Naive thymus-derived CD8-positive, alpha-beta T cell (primary cell): Measurements from ENCODE around the gene PCDHB8. TPM values are rescaled to one million over a fixed set of nuclear protein-coding genes. Genes with fewer than 3 reads are reported as not detected.
"Not testable (repeated sequence)": the region's sequence is repeated elsewhere in the genome, so short reads cannot be mapped to it uniquely, and the experiment has no call there.

Experiments
- ATAC-seq, 2 donors: fragments of 150-1000 bp; cut with Tn5 transposase in 1 of 2; sonication (Bioruptor Pico), chemical (Tn5 transposase) in 1 of 2; 1 replicate in 1 of 2; 2 replicates in 1 of 2; pipeline ENCODE4 v1.10.0; 2021; ENCODE audit warnings: mild to moderate bottlenecking in 2 of 2, moderate library complexity in 2 of 2
- POLR2A ChIA-PET: fragments of 350-600 bp; sonication (Branson Sonifier 250); formaldehyde crosslinking; loops from one replicate; lab custom pipeline; 2021; ENCODE audit warnings: antibody characterized with exemption; lab: Charles Lee
- DNase-seq, 10 donors: peaks; one replicate each; pipeline versions ENCODE4 v3.0.0 to v3.0.0-alpha.2; 2020 to 2022
- H3K27ac Mint-ChIP-seq, 10 donors: one replicate each; pipeline ENCODE4 v1.8.0; 2020 to 2022; ENCODE audit warnings: mild to moderate bottlenecking in 10 of 10, mixed read lengths in 10 of 10, moderate library complexity in 4 of 10, inconsistent platforms in 1 of 10
- H3K27me3 Mint-ChIP-seq, 5 donors: one replicate each; pipeline ENCODE4 v1.8.0; 2021 to 2022; ENCODE audit warnings: mixed read lengths in 5 of 5
- H3K36me3 Mint-ChIP-seq, 3 donors: one replicate each; pipeline ENCODE4 v1.8.0; 2020 to 2022; ENCODE audit warnings: mixed read lengths in 3 of 3, mild to moderate bottlenecking in 2 of 3, inconsistent platforms in 1 of 3
- H3K4me1 Mint-ChIP-seq, 4 donors: one replicate each; pipeline ENCODE4 v1.8.0; 2021 to 2022; ENCODE audit warnings: mixed read lengths in 4 of 4
- H3K4me3 Mint-ChIP-seq, 10 donors: one replicate each; pipeline ENCODE4 v1.8.0; 2020 to 2022; ENCODE audit warnings: mild to moderate bottlenecking in 10 of 10, mixed read lengths in 10 of 10, moderate library complexity in 6 of 10, inconsistent platforms in 1 of 10
- H3K9me3 Mint-ChIP-seq, 9 donors: one replicate each; pipeline ENCODE4 v1.8.0; 2020 to 2022; ENCODE audit warnings: mixed read lengths in 9 of 9, mild to moderate bottlenecking in 3 of 9, inconsistent platforms in 1 of 9, moderate library complexity in 1 of 9
- polyA plus RNA-seq, 3 donors: library from polyadenylated mRNA; unstranded; fragments of 300-500 nt; fragmentation: Illumina TruSeq; gene quantifications; one replicate each; pipeline ENCODE4 v1.2.3, GENCODE V29; 2021
- total RNA-seq, 8 experiments: library from RNA in 2 of 8; stranded (reverse) in 2 of 8; gene quantifications; one replicate each; pipeline ENCODE4 v1.2.3 and lab custom pipeline; 2021 to 2026

Gene PCDHB8
- total and polyA plus RNA-seq, 5 experiments from 2014 or later, result not detected

DNA sequence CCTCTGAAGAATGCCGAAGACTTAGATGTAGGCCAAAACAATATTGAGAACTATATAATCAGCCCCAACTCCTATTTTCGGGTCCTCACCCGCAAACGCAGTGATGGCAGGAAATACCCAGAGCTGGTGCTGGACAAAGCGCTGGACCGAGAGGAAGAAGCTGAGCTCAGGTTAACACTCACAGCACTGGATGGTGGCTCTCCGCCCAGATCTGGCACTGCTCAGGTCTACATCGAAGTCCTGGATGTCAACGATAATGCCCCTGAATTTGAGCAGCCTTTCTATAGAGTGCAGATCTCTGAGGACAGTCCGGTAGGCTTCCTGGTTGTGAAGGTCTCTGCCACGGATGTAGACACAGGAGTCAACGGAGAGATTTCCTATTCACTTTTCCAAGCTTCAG is 37.0 kb downstream of the PCDHB8 start:
- POLR2A ChIA-PET, H3K4me1 Mint-ChIP-seq, H3K4me3 Mint-ChIP-seq, DNase-seq, ATAC-seq, H3K27ac Mint-ChIP-seq: not testable (repeated sequence)
- peaks cover 30 to 79% (median 48%) of the 10 kb centered on the region in 5 donors for H3K27me3 Mint-ChIP-seq
- H3K9me3 Mint-ChIP-seq, result peaks cover 0 to 71% (median 30%) of the 10 kb centered on the region in 9 donors
- peaks cover 17 to 38% (median 26%) of the 10 kb centered on the region in 3 donors for H3K36me3 Mint-ChIP-seq

- POLR2A ChIA-PET, result not testable (repeated sequence)
- peaks cover 13 to 40% (median 22%) of the 10 kb centered on the region in 3 donors for H3K36me3 Mint-ChIP-seq
Measured at GRCh38 chr5:141215504-141215903, 37.9 kb downstream of the PCDHB8 start.

GRCh38 chr5:141216035-141216434 is 38.4 kb downstream of the PCDHB8 start:
- peak overlapping the region in 1 of 10 donors; percentile 49 for H3K27ac Mint-ChIP-seq
- peaks cover 10 to 44% (median 21%) of the 10 kb centered on the region in 3 donors for H3K36me3 Mint-ChIP-seq
- H3K4me1 Mint-ChIP-seq, ATAC-seq, DNase-seq, H3K4me3 Mint-ChIP-seq, POLR2A ChIA-PET: not testable (repeated sequence)
- H3K27me3 Mint-ChIP-seq, result peaks cover 35 to 81% (median 47%) of the 10 kb centered on the region in 5 donors
- peaks cover 0 to 74% (median 35%) of the 10 kb centered on the region in 9 donors for H3K9me3 Mint-ChIP-seq

More at GRCh38 chr5:141215504-141215903, 37.9 kb downstream of the PCDHB8 start:
- H3K9me3 Mint-ChIP-seq, result peaks cover 0 to 74% (median 35%) of the 10 kb centered on the region in 9 donors
- not testable (repeated sequence) for H3K27ac Mint-ChIP-seq, H3K4me3 Mint-ChIP-seq, ATAC-seq, DNase-seq, H3K4me1 Mint-ChIP-seq
- H3K27me3 Mint-ChIP-seq, result peaks cover 34 to 81% (median 46%) of the 10 kb centered on the region in 5 donors

- ATAC-seq (no peak), DNase-seq (peak in 1 of 10 donors; percentile 2)
- Mint-ChIP-seq H3K27ac (no peak within 1 kb of the TSS), H3K4me1 (peaks cover 0 to 2% (median 0%) of the 10 kb centered on the region in 4 donors), H3K4me3 (peak within 1 kb of the TSS in 6 of 10 donors; percentile 13 to 55 (median 20)), H3K9me3 (peaks cover 7 to 78% (median 34%) of the 10 kb centered on the region in 9 donors), H3K27me3 (peaks cover 33 to 63% (median 60%) of the 10 kb centered on the region in 5 donors), H3K36me3 (peaks cover 6 to 45% (median 14%) of the 10 kb centered on the region in 3 donors)
- POLR2A ChIA-PET, result no interaction called here
Measured at GRCh38 chr5:141223112-141223783, 45.7 kb downstream of the PCDHB8 start, which contains the start of gene PCDHB14. TSS of gene PCDHB14 (plus strand) at chr5:141223343. CDS start at chr5:141223506, 163 bp downstream.

DNA sequence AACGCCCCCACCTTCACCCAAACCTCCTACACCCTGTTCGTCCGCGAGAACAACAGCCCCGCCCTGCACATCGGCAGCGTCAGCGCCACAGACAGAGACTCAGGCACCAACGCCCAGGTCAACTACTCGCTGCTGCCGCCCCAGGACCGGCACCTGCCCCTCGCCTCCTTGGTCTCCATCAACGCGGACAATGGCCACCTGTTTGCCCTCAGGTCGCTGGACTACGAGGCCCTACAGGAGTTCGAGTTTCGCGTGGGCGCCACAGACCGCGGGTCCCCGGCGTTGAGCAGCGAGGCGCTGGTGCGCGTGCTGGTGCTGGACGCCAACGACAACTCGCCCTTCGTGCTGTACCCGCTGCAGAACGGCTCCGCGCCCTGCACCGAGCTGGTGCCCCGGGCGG is 47.3 kb downstream of the PCDHB8 start:
- POLR2A ChIA-PET, H3K4me3 Mint-ChIP-seq, ATAC-seq, DNase-seq, H3K27ac Mint-ChIP-seq, H3K4me1 Mint-ChIP-seq: not testable (repeated sequence)
- H3K9me3 Mint-ChIP-seq, result peaks cover 11 to 68% (median 27%) of the 10 kb centered on the region in 9 donors
- peaks cover 3 to 36% (median 8%) of the 10 kb centered on the region in 3 donors for H3K36me3 Mint-ChIP-seq
- H3K27me3 Mint-ChIP-seq, result peaks cover 27 to 56% (median 53%) of the 10 kb centered on the region in 5 donors

DNA sequence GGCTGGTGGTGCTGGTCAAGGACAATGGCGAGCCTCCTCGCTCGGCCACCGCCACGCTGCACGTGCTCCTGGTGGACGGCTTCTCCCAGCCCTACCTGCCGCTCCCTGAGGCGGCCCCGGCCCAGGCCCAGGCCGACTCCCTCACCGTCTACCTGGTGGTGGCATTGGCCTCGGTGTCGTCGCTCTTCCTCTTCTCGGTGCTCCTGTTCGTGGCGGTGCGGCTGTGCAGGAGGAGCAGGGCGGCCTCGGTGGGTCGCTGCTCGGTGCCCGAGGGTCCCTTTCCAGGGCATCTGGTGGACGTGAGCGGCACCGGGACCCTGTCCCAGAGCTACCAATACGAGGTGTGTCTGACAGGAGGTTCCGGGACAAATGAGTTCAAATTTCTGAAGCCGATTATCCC is 47.8 kb downstream of the PCDHB8 start:
- ATAC-seq, DNase-seq, POLR2A ChIA-PET, H3K27ac Mint-ChIP-seq, H3K4me1 Mint-ChIP-seq, H3K4me3 Mint-ChIP-seq: not testable (repeated sequence)
- peaks cover 3 to 31% (median 8%) of the 10 kb centered on the region in 3 donors for H3K36me3 Mint-ChIP-seq
- H3K9me3 Mint-ChIP-seq, result peaks cover 8 to 66% (median 24%) of the 10 kb centered on the region in 9 donors
- H3K27me3 Mint-ChIP-seq, result peaks cover 24 to 50% (median 48%) of the 10 kb centered on the region in 5 donors

Other genes with a start within 250 kb of the PCDHB8 start
Only the 30 nearest of the 36 such genes appear.
- not detected for gene PCDHAC2, start 211.3 kb upstream of the PCDHB8 start, total RNA-seq
- gene PCDHAC2, start 211.3 kb upstream of the PCDHB8 start, polyA plus RNA-seq, result not detected
- gene PCDHB1, start 126.4 kb upstream of the PCDHB8 start, total RNA-seq, result not detected
- not detected for gene PCDHB1, start 126.4 kb upstream of the PCDHB8 start, polyA plus RNA-seq
- not detected for gene PCDHB2, start 83.2 kb upstream of the PCDHB8 start, total RNA-seq
- under 1 TPM in 1 of 3 donors, not detected in 2; 0.25 TPM for gene PCDHB2, start 83.2 kb upstream of the PCDHB8 start, polyA plus RNA-seq
- gene PCDHB3, start 77.3 kb upstream of the PCDHB8 start, total RNA-seq, result not detected
- gene PCDHB3, start 77.3 kb upstream of the PCDHB8 start, polyA plus RNA-seq, result not detected
- gene PCDHB4, start 56.0 kb upstream of the PCDHB8 start, total RNA-seq, result not detected
- not detected for gene PCDHB4, start 56.0 kb upstream of the PCDHB8 start, polyA plus RNA-seq
- under 1 TPM in 1 of 2 experiments, not detected in 1; 0.18 TPM for gene PCDHB5, start 42.6 kb upstream of the PCDHB8 start, total RNA-seq
- gene PCDHB5, start 42.6 kb upstream of the PCDHB8 start, polyA plus RNA-seq, result not detected
- gene PCDHB6, start 27.7 kb upstream of the PCDHB8 start, total RNA-seq, result not detected
- gene PCDHB6, start 27.7 kb upstream of the PCDHB8 start, polyA plus RNA-seq, result not detected
- not detected for gene PCDHB7, start 5.1 kb upstream of the PCDHB8 start, total RNA-seq
- not detected for gene PCDHB7, start 5.1 kb upstream of the PCDHB8 start, polyA plus RNA-seq
- not detected for gene PCDHB16, start 4.6 kb downstream of the PCDHB8 start, total RNA-seq
- not detected for gene PCDHB16, start 4.6 kb downstream of the PCDHB8 start, polyA plus RNA-seq
- gene PCDHB9, start 9.4 kb downstream of the PCDHB8 start, total RNA-seq, result not detected
- gene PCDHB9, start 9.4 kb downstream of the PCDHB8 start, polyA plus RNA-seq, result not detected
- gene PCDHB10, start 14.6 kb downstream of the PCDHB8 start, total RNA-seq, result not detected
- gene PCDHB10, start 14.6 kb downstream of the PCDHB8 start, polyA plus RNA-seq, result not detected
- not detected for gene PCDHB11, start 21.8 kb downstream of the PCDHB8 start, total RNA-seq
- not detected for gene PCDHB11, start 21.8 kb downstream of the PCDHB8 start, polyA plus RNA-seq
- gene PCDHB12, start 30.9 kb downstream of the PCDHB8 start, total RNA-seq, result not detected
- not detected for gene PCDHB12, start 30.9 kb downstream of the PCDHB8 start, polyA plus RNA-seq
- gene PCDHB13, start 36.1 kb downstream of the PCDHB8 start, total RNA-seq, result not detected
- gene PCDHB13, start 36.1 kb downstream of the PCDHB8 start, polyA plus RNA-seq, result not detected
- gene PCDHB14, start 45.6 kb downstream of the PCDHB8 start, total RNA-seq, result not detected
- not detected for gene PCDHB14, start 45.6 kb downstream of the PCDHB8 start, polyA plus RNA-seq
- gene PCDHB15, start 67.6 kb downstream of the PCDHB8 start, total RNA-seq, result not detected
- gene PCDHB15, start 67.6 kb downstream of the PCDHB8 start, polyA plus RNA-seq, result not detected
- 1 to 10 TPM; 2.1 to 2.5 TPM for gene SLC25A2, start 126.3 kb downstream of the PCDHB8 start, total RNA-seq
- gene SLC25A2, start 126.3 kb downstream of the PCDHB8 start, polyA plus RNA-seq, result not detected
- gene TAF7, start 143.0 kb downstream of the PCDHB8 start, total RNA-seq, result 100 to 1,000 TPM; 139 to 141 TPM
- gene TAF7, start 143.0 kb downstream of the PCDHB8 start, polyA plus RNA-seq, result 100 to 1,000 TPM; 206 to 230 (median 230) TPM
- gene PCDHGA1, start 152.7 kb downstream of the PCDHB8 start, total RNA-seq, result under 1 TPM; 0.38 to 0.52 TPM
- not detected for gene PCDHGA1, start 152.7 kb downstream of the PCDHB8 start, polyA plus RNA-seq
- gene PCDHGA2, start 161.0 kb downstream of the PCDHB8 start, total RNA-seq, result under 1 TPM; 0.16 to 0.18 TPM
- not detected for gene PCDHGA2, start 161.0 kb downstream of the PCDHB8 start, polyA plus RNA-seq
- gene PCDHGA3, start 166.0 kb downstream of the PCDHB8 start, total RNA-seq, result not detected
- under 1 TPM in 1 of 3 donors, not detected in 2; 0.06 TPM for gene PCDHGA3, start 166.0 kb downstream of the PCDHB8 start, polyA plus RNA-seq
- under 1 TPM in 1 of 2 experiments, not detected in 1; 0.19 TPM for gene PCDHGB1, start 172.3 kb downstream of the PCDHB8 start, total RNA-seq
- not detected for gene PCDHGB1, start 172.3 kb downstream of the PCDHB8 start, polyA plus RNA-seq
- under 1 TPM; 0.11 to 0.34 TPM for gene PCDHGA4, start 177.2 kb downstream of the PCDHB8 start, total RNA-seq
- gene PCDHGA4, start 177.2 kb downstream of the PCDHB8 start, polyA plus RNA-seq, result not detected
- gene PCDHGB2, start 182.2 kb downstream of the PCDHB8 start, total RNA-seq, result under 1 TPM; 0.47 to 0.81 TPM
- gene PCDHGB2, start 182.2 kb downstream of the PCDHB8 start, polyA plus RNA-seq, result under 1 TPM in 1 of 3 donors, not detected in 2; 0.06 TPM
- under 1 TPM; 0.13 to 0.30 TPM for gene PCDHGA5, start 186.4 kb downstream of the PCDHB8 start, total RNA-seq
- gene PCDHGA5, start 186.4 kb downstream of the PCDHB8 start, polyA plus RNA-seq, result not detected
- under 1 TPM; 0.55 to 0.71 TPM for gene PCDHGB3, start 192.5 kb downstream of the PCDHB8 start, total RNA-seq
- under 1 TPM in 2 of 3 donors, not detected in 1; 0.10 to 0.22 TPM for gene PCDHGB3, start 192.5 kb downstream of the PCDHB8 start, polyA plus RNA-seq
- under 1 TPM; 0.60 to 0.68 TPM for gene PCDHGA6, start 196.1 kb downstream of the PCDHB8 start, total RNA-seq
- under 1 TPM in 1 of 3 donors, not detected in 2; 0.05 TPM for gene PCDHGA6, start 196.1 kb downstream of the PCDHB8 start, polyA plus RNA-seq
- under 1 TPM; 0.33 to 0.42 TPM for gene PCDHGA7, start 205.0 kb downstream of the PCDHB8 start, total RNA-seq
- not detected for gene PCDHGA7, start 205.0 kb downstream of the PCDHB8 start, polyA plus RNA-seq
- under 1 TPM; 0.13 to 0.25 TPM for gene PCDHGB4, start 209.9 kb downstream of the PCDHB8 start, total RNA-seq
- gene PCDHGB4, start 209.9 kb downstream of the PCDHB8 start, polyA plus RNA-seq, result under 1 TPM in 1 of 3 donors, not detected in 2; 0.23 TPM
- gene PCDHGA8, start 214.8 kb downstream of the PCDHB8 start, total RNA-seq, result under 1 TPM; 0.16 to 0.22 TPM
- not detected for gene PCDHGA8, start 214.8 kb downstream of the PCDHB8 start, polyA plus RNA-seq